Osteocyte (in vitro differentiated cells): ENCODE results near the gene DTL. TPM values are rescaled to one million over a fixed set of nuclear protein-coding genes. Genes with fewer than 3 reads are reported as not detected.
"Not testable (repeated sequence)": the region's sequence is repeated elsewhere in the genome, so short reads cannot be mapped to it uniquely, and the experiment has no call there.

Source experiments
- DNase-seq: peaks from one replicate; pipeline ENCODE4 v3.0.0; 2021; ENCODE audit warnings: mixed read lengths; ENCODE audit not compliant: unreplicated experiment; ENCODE audit errors: extremely low spot score
- H3K27ac Mint-ChIP-seq: one replicate; pipeline ENCODE4 v1.8.0; 2021; ENCODE audit warnings: mild to moderate bottlenecking, mixed read lengths; ENCODE audit not compliant: unreplicated experiment
- H3K27me3 Mint-ChIP-seq: one replicate; pipeline ENCODE4 v1.8.0; 2021; ENCODE audit warnings: mixed read lengths; ENCODE audit not compliant: unreplicated experiment
- H3K36me3 Mint-ChIP-seq: one replicate; pipeline ENCODE4 v1.8.0; 2021; ENCODE audit warnings: mixed read lengths; ENCODE audit not compliant: unreplicated experiment
- H3K4me1 Mint-ChIP-seq: one replicate; pipeline ENCODE4 v1.8.0; 2021; ENCODE audit warnings: mixed read lengths; ENCODE audit not compliant: unreplicated experiment
- H3K4me3 Mint-ChIP-seq: one replicate; pipeline ENCODE4 v1.8.0; 2021; ENCODE audit warnings: mild to moderate bottlenecking, moderate library complexity, mixed read lengths; ENCODE audit not compliant: unreplicated experiment
- H3K9me3 Mint-ChIP-seq: one replicate; pipeline ENCODE4 v1.8.0; 2021; ENCODE audit warnings: mixed read lengths; ENCODE audit not compliant: unreplicated experiment
- total RNA-seq: library from RNA; stranded (reverse); gene quantifications from 2 replicates; pipeline ENCODE4 v1.2.1, GENCODE V29; 2021
- TF ChIP-seq, protein P1 (sequence below): fragments of 200-600 bp; sonication (generic); IDR thresholded peaks from 2 replicates; pipeline ENCODE4 v1.5.0; 2021; ENCODE audit warnings: antibody characterized with exemption, mild to moderate bottlenecking, moderate library complexity

DTL gene
- total RNA-seq, 1 donor from 2014 or later = 6.7 TPM

DNA sequence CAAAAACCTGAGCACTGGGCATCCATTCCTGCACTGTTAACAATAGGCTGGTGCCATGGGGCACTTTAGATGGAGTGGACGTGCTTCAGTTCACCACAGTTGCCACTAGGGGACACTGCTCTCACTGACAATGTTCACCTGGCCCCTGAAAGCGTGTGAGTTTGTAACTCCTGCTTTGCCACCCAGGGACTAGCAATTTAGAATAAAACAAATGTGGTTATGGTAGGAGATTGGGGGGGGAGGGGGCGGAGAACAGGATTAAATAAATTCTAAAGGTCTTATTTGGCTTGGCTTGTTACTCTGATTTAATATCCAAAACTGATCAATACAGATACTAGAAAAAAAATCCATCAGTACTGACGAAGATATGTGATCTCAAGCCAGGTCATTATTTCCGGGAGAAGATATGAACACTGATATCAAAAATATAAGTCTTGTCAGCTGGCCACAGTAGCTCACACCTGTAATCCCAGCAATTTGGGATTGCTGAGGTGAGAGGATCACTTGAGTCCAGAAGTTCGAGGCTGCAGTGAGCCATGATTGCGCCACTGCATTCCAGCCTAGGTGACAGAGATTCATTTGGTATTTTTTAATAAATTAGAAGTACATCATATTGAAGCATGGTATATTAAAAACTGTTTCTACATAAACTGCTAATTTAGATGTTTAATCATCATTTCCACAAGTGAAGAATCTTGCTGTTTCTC, 23.4 kb upstream of the DTL start:
- TF ChIP-seq, protein P1, sequence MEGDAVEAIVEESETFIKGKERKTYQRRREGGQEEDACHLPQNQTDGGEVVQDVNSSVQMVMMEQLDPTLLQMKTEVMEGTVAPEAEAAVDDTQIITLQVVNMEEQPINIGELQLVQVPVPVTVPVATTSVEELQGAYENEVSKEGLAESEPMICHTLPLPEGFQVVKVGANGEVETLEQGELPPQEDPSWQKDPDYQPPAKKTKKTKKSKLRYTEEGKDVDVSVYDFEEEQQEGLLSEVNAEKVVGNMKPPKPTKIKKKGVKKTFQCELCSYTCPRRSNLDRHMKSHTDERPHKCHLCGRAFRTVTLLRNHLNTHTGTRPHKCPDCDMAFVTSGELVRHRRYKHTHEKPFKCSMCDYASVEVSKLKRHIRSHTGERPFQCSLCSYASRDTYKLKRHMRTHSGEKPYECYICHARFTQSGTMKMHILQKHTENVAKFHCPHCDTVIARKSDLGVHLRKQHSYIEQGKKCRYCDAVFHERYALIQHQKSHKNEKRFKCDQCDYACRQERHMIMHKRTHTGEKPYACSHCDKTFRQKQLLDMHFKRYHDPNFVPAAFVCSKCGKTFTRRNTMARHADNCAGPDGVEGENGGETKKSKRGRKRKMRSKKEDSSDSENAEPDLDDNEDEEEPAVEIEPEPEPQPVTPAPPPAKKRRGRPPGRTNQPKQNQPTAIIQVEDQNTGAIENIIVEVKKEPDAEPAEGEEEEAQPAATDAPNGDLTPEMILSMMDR = peak; percentile 90
- no peaks in the 10 kb centered on the region for H3K9me3 Mint-ChIP-seq
- peaks cover 13% of the 10 kb centered on the region for H3K36me3 Mint-ChIP-seq
- no peak for DNase-seq
- H3K4me3 Mint-ChIP-seq = no peak overlapping the region
- H3K4me1 Mint-ChIP-seq = no peaks in the 10 kb centered on the region
- no peaks in the 10 kb centered on the region for H3K27me3 Mint-ChIP-seq
- no peak overlapping the region for H3K27ac Mint-ChIP-seq

DNA sequence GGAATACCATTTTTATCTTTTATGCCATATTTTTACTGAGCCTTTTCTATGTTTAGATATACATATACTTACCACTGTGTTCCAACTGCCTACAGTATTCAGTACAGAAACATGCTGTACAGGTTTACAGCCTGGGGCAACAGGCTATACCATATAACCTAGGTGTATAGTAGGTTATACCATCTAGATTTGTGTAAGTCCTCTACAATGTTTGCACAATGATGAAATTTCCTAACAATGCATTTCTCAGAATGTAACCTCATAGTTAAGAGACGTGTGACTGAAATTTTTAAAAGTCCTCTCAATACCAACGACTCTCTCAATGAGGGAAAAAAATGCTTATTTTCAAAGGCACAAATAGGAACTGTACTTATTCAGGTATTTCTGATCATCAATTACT, 21.9 kb upstream of the DTL start:
- no peak overlapping the region for H3K27ac Mint-ChIP-seq
- no peaks in the 10 kb centered on the region for H3K4me1 Mint-ChIP-seq
- H3K27me3 Mint-ChIP-seq = no peaks in the 10 kb centered on the region
- TF ChIP-seq, protein P1 = no peak
- no peaks in the 10 kb centered on the region for H3K9me3 Mint-ChIP-seq
- DNase-seq = no peak
- peaks cover 7% of the 10 kb centered on the region for H3K36me3 Mint-ChIP-seq
- no peak overlapping the region for H3K4me3 Mint-ChIP-seq

DNA sequence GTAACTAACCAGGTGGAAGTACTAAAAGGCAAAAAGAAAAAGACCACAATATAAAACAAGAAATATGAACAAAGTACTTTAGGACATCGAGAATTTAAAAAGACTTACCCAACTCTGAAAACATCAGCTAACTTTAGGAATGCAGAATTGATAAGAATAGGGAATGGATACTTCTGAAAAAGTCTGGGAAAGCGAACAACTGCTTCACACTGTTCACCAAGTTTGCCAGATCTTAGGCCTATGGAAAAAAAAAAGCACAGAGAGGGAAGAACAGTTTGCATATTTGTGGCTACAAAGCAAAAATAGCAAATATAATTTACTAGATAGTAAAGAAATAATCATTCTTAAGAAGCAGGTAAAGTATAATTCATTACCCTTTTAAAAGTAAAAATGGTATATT, 14.6 kb upstream of the DTL start:
- H3K4me1 Mint-ChIP-seq = no peaks in the 10 kb centered on the region
- H3K27me3 Mint-ChIP-seq = no peaks in the 10 kb centered on the region
- H3K36me3 Mint-ChIP-seq = peaks cover 11% of the 10 kb centered on the region
- DNase-seq = no peak
- TF ChIP-seq, protein P1 = no peak
- H3K27ac Mint-ChIP-seq = no peak overlapping the region
- H3K4me3 Mint-ChIP-seq = no peak overlapping the region
- H3K9me3 Mint-ChIP-seq = peaks cover 11% of the 10 kb centered on the region

DNA sequence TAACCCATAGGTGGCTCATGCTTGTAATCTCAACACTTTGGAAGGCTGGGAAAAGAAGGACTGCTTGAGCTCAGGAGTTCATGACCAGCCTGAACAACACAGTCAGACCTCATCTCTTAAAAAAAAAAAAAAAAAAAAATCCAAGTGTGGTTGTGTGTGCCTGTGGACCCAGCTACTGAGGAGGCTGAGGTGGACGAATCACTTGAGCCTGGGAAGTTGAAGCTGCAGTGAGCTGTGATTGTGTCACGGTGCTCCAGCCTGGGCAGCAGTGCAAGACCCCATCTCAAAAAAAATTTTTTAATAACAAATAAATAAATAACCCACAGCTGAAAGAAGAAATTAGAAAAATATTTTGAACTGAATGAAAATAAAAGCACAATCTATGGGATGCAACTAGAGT, 14.0 kb upstream of the DTL start:
- Mint-ChIP-seq H3K4me3 (no peak overlapping the region), H3K4me1 (no peaks in the 10 kb centered on the region), H3K27me3 (no peaks in the 10 kb centered on the region), H3K36me3 (peaks cover 11% of the 10 kb centered on the region), H3K9me3 (peaks cover 11% of the 10 kb centered on the region), H3K27ac (no peak overlapping the region)
- DNase-seq = no peak
- TF ChIP-seq, protein P1 = no peak

DNA sequence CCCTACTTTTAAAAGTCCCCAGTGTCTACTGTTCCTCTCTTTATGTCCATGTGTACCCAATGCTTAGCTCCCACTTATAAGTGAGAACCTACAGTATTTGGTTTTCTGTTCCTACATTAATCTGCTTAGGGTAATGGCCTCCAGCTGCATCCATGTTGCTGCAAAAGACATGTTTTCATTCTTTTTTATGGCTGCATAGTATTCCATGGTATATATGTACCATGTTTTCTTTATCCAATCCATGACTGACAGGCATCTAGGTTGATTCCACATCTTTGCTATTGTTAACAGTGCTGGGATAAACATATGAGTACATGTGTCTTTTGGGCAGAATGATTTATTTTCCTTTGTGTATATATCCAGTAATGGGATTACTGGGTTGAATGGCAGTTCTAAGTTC, 12.6 kb upstream of the DTL start:
- H3K9me3 Mint-ChIP-seq = peaks cover 11% of the 10 kb centered on the region
- H3K27me3 Mint-ChIP-seq = not testable (repeated sequence)
- peaks cover 11% of the 10 kb centered on the region for H3K36me3 Mint-ChIP-seq

More for the DNA sequence above, 12.6 kb upstream of the DTL start:
- not testable (repeated sequence) for H3K4me3 Mint-ChIP-seq, H3K27ac Mint-ChIP-seq, H3K4me1 Mint-ChIP-seq, DNase-seq
